ENCODE results near the gene NPAS1.
"Not testable (repeated sequence)": the region's sequence is repeated elsewhere in the genome, so short reads cannot be mapped to it uniquely, and the experiment has no call there.

NPAS1 gene

GRCh38 chr19:47072323-47072722 lies 52.7 kb downstream of the NPAS1 start:
- no peak for TF ChIP-seq CTCF (IDR thresholded peaks at IDR 0.05; ENCODE audit: borderline replicate concordance, control extremely low read depth, extremely low read depth, insufficient read depth, missing control alignments)
- no peak for DNase-seq (ENCODE audit: low spot score)
- in situ Hi-C loops (cut with MboI; ENCODE audit: low sequenced_read_pairs, unreplicated experiment) = no loop called here

DNA sequence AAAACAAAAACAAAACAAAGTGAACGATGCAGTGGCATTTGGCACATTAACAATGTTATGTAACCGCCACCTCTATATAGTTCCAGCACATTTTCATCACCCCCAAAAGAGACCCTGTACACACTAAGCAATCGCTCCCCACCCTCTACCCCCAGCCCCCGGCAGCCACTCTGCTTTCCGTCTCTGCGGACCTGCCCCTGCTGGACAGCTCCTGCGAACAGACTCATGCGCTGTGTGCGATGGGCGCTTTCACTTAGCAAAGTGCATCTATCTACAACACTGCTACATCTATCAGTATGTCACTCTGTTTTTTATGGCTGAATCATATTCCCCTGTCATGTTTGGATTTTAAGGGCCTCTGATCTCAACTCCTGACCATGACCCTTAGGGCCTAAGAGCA lies 53.9 kb downstream of the NPAS1 start:
- TF ChIP-seq CTCF (IDR thresholded peaks at IDR 0.05; ENCODE audit: borderline replicate concordance, control extremely low read depth, extremely low read depth, insufficient read depth, missing control alignments) = no peak
- DNase-seq (ENCODE audit: low spot score) = no peak
- in situ Hi-C loops (cut with MboI; ENCODE audit: low sequenced_read_pairs, unreplicated experiment) = no loop called here

DNA sequence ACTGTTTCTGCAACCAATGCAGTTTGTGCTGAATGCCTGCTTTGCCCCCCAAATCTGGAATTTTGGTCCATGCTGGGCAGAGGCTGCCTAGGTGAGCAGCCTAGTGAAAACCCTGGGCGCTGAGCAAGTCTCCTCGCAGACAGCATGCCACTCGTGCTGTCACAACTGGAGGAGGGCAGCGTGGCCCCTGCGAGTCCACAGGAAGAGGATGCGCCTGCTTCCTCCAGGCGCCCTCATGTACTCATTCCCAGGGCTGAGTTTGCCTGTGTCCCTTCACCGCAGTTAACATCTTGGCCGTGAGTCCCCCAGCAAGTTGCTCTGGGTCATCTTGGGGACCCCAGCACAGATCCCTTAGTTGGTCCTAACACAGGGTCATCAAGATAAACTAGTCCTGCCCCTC lies 55.0 kb downstream of the NPAS1 start:
- in situ Hi-C loops (cut with MboI; ENCODE audit: low sequenced_read_pairs, unreplicated experiment) = no loop called here
- TF ChIP-seq CTCF (IDR thresholded peaks at IDR 0.05; ENCODE audit: borderline replicate concordance, control extremely low read depth, extremely low read depth, insufficient read depth, missing control alignments) = no peak
- DNase-seq (ENCODE audit: low spot score) = no peak

GRCh38 chr19:47075179-47075810 lies 55.7 kb downstream of the NPAS1 start:
- no peak for TF ChIP-seq CTCF (IDR thresholded peaks at IDR 0.05; ENCODE audit: borderline replicate concordance, control extremely low read depth, extremely low read depth, insufficient read depth, missing control alignments)
- no peak for DNase-seq (ENCODE audit: low spot score)
- in situ Hi-C loops (cut with MboI; ENCODE audit: low sequenced_read_pairs, unreplicated experiment) = no loop called here

DNA sequence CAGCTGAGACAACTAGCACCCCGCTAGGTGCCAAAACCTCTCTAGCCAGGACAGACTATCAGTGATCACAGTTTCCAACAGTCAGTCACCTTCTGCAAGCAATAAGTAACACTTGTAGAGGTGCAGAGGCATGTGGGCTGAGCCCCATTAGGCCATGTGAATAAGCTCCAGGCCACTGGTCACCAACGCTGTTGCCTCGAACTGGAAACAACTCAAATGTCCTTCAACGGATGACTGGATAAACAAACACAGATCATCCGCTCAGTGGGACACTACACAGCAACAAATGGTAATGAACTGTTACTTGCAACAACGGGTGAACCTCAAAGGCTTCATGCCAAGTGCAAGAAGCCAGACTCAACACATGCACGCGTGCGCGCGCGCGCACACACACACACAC lies 56.3 kb downstream of the NPAS1 start:
- in situ Hi-C loops (cut with MboI; ENCODE audit: low sequenced_read_pairs, unreplicated experiment) = no loop called here
- DNase-seq (ENCODE audit: low spot score) = no peak
- no peak for TF ChIP-seq CTCF (IDR thresholded peaks at IDR 0.05; ENCODE audit: borderline replicate concordance, control extremely low read depth, extremely low read depth, insufficient read depth, missing control alignments)

DNA sequence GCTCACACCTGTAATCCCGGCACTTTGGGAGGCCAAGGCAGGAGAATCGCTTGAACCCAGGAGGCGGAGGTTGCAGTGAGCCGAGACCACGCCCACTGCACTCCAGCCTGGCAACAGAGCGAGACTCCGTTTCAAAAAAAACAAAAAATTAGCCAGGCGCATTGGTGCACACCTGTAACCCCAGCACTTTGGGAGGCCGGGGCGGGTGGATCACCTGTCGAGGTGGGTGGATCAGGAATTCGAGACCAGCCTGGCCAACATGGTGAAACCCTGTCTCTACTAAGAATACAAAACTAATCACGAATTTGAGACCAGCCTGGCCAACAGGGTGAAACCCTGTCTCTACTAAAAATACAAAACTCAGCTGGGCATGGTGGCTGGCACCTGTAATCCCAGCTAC lies 58.7 kb downstream of the NPAS1 start:
- in situ Hi-C loops (cut with MboI; ENCODE audit: low sequenced_read_pairs, unreplicated experiment); DNase-seq (ENCODE audit: low spot score): not testable (repeated sequence)

- in situ Hi-C loops (cut with MboI; ENCODE audit: low sequenced_read_pairs, unreplicated experiment) = no loop called here
- no peak for TF ChIP-seq CTCF (IDR thresholded peaks at IDR 0.05; ENCODE audit: borderline replicate concordance, control extremely low read depth, extremely low read depth, insufficient read depth, missing control alignments)
- DNase-seq (ENCODE audit: low spot score) = no peak
Measured at GRCh38 chr19:47081095-47081494, 61.5 kb downstream of the NPAS1 start.

All from GM13976 (cell line).